HG02623 (cell line): ENCODE measurements around the gene GMNN.
"Not testable (repeated sequence)": the region's sequence is repeated elsewhere in the genome, so short reads cannot be mapped to it uniquely, and the experiment has no call there.

Experiments used
- ATAC-seq: cut with Tn5 transposase; IDR thresholded peaks from one replicate; pipeline ENCODE4 v1.9.1; 2021; ENCODE audit warnings: moderate library complexity; ENCODE audit not compliant: unreplicated experiment

The GMNN gene

DNA sequence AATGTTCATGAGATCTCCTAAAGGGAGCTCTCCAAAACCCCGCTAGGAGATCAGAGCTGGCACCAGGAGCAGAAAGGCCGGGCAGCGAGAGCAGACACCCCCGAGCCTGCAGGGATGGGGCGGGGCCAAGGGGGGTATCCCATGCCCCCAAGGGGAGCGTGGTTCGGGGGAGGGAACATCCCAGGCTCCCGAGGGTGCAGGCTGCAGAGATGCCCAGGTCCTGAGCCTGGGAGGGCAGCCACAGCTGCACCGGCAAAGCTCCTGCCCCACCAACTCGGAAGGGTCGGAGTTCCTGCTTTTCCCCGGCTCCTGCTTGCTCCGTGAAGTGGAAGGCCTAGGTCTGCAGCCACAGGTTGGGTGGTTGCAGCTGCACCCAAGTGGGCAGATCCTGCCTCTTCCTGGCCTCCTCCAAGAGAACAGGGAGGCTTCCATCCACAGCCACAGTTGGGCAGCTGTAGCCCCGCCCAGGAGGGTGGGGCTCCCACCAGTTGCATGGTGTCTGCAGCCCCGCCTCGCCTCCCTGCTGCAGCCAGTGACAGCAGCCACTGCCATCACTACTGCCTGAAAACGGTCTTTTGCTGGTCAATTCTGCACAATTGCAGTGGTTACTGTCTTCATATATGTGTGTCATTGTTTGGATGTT, 13.4 kb upstream of the GMNN start:
- ATAC-seq = no peak

DNA sequence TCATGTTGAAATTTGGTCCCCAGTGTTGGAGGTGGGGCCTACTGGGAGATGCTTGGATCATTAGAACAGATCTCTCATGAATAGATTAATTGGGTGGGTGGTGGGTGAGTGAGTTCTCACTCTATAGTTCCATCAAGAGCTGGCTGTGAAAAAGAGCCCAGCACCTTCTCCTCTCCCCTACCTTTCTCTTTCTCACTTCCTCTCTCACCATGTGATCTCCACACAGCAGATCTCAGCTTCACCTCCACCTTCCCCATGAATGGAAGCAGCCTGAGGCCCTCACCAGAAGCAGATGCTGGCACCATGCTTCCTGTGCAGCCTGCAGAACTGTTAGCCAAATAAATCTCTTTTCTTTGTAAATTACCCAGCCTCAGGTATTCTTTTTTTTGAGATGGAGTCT, 12.9 kb upstream of the GMNN start:
- ATAC-seq = no peak

DNA sequence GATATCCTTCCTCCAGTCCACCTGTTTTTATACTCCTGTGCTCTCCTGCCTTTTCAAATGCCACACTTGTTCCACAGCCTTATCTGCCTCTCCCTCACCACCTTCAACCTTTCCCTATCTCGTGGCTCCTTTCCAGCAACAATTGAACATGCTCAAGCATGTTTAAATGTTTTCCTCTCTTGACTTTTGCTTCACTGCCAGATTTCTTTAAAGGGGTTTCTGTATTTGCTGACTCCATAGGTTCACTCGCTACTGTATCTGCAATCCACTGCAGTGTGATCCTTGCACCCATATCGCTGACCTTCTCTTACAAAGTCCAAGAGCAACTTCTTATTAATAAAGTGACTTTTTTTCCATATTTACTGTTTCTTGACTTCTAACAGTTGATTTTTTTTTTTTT, 11.2 kb upstream of the GMNN start:
- ATAC-seq = no peak

DNA sequence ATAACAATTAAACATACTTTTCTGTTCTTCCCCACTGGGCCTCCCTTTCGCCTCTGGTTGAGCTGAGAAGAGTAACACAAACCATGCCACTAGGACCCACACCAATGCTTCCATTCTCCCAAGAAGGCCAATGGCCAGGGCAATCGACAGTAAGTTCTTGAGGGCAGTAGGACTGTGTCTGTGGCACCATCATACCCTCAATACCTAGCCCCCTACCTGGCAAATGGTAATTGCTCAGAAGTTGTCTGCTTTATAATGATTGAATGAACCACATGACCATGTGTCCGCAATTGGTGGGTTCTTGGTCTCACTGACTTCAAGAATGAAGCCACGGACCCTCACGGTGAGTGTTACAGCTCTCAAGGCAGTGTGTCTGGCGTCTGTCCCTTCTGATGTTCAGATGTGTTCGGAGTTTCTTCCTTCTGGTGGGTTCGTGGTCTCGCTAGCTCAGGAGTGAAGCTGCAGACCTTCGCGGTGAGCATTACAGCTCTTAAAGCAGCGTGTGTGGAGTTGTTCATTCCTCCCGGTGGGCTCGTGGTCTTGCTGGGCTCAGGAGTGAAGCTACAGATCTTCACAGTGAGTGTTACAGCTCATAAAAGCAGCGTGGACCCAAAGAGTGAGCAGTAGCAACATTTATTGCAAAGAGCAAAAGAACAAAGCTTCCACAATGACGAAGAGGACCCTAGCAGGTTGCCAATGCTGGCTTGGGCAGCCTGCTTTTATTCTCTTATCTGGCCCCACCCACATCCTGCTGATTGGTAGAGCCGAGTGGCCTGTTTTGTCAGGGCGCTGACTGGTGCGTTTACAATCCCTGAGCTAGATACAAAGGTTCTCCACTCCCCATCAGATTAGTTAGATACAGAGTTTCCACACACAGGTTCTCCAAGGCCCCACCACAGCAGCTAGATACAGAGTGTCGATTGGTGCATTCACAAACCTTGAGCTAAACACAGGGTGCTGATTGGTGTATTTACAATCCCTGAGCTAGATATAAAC, 9.6 kb upstream of the GMNN start:
- ATAC-seq = not testable (repeated sequence)

DNA sequence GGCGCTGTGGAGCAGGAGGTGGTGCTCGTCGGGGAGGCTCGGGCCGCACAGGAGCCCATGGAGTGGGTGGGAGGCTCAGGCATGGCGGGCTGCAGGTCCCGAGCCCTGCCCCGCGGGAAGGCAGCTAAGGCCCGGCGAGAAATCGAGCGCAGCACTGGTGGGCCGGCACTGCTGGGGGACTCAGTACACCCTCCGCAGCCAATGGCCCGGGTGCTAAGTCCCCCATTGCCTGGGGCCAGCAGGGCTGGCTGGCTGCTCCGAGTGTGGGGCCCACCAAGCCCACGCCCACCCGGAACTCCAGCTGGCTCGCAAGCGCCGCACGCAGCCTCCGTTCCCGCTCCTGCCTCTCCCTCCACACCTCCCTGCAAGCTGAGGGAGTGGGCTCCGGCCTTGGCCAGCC, 8.8 kb upstream of the GMNN start:
- ATAC-seq = not testable (repeated sequence)

DNA sequence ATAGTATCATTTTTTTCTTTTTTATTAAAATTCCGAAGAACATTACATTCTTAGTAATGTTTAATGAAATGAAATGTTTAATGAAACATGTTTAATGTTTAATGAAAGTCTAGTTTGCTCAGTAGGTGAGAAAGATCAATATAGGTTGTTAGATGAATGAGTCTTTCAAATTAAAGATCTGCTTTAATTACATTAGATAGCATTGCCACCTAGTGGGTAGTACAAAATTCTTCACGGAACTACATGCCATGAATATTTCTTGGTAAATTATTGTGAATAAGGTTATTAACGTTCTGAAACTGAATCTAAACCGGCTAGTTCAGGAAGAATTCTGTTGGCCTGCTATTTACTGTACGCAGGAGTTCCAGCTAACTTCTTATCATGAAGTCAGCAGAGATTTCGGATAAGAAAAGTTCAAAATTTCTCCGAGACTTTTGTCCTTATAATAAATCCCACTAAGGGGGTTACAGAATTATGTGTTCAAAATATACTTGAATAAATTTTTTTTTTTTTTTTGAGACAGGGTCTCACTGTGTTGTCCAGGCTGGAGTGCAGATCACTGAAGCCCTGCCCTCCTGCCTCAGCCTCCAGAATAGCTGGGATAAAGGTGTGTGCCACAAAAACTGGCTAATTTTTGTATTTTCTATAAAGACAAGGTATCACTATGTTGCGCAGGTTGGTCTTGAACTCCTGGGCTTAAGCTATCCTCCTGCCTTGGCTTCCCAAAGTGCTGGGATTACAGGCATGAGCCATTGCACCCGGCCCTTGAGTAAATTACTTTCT, 7.9 kb upstream of the GMNN start:
- ATAC-seq = no peak

DNA sequence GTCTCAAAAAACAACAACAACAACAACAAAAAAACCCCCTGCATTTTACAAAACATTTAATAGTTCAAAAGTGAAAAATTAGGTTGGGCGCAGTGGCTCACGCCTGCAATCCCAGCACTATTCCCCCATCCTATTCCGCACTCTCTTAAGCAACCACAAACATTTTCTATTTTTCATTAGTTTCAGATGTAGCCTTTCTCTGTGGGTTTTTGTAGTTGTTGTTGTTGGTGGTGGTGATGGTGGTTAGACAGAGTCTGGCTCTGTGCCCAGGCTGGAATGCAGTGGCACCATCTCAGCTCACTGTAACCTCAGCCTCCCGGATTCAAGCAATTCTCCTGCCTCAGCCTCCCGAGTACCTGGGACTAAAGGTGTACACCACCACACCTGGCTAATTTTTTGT, 6.4 kb upstream of the GMNN start:
- no peak for ATAC-seq

DNA sequence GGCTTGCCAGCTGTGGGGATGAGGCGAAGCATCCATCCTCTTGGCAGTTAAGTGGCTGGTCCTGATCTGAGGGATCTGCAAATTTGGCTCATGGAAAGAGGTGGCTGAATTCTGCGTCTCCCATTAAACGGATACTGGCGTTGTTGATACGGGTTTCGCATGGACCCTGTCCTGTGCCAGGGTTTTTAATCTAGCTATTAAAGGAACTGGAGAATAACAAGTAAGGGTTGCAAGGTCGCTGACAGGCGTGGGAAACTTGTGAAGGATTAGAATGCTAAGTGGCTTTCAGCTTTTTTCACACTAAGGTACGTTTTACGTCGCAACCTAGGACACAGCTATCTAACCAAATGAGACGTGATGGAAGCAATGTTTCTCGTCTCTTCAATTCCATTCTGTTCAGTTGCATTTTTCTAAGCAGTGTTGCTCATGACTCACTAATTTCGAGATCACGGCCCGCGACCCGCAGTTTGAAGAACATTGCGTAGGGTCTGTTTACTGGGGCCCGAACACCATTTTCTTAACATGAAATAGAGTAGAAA, 852 bp downstream of the GMNN start:
- ATAC-seq = no peak

DNA sequence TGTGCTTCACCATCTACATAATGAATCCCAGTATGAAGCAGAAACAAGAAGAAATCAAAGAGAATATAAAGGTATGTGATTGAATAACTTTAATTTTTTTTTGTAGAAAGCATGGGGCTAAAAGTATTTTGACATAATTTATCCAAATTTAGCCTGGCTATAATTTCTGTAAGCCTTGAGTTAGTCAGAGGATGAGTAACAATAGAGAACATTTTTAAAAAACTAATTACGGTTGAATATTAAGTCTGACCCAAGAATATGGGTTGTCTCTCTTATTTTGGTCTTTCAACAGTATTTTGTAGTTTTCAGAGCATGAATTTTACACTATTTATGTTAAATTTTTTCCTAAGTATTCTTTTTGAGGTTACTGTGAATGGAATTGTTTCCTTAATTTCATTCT, 2.5 kb downstream of the GMNN start:
- ATAC-seq = no peak

DNA sequence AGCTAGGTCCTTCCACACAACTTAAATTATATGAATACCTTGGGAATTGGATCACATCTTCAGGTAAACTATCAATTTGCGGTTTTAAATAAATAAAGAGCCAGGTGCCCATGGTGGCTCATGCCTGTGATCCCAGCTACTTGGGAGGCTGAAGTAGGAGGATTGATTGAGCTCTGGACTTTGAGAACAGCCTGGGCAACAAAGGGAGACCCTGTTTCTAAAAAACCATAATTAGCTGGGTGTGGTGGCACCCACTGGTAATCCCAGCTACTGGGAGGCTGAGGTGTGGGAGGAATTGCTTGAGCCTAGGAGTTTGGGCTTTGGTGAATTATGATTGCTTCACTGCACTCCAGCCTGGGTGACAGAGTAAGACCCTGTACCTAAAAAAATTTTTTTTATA, 3.4 kb downstream of the GMNN start:
- ATAC-seq = no peak

DNA sequence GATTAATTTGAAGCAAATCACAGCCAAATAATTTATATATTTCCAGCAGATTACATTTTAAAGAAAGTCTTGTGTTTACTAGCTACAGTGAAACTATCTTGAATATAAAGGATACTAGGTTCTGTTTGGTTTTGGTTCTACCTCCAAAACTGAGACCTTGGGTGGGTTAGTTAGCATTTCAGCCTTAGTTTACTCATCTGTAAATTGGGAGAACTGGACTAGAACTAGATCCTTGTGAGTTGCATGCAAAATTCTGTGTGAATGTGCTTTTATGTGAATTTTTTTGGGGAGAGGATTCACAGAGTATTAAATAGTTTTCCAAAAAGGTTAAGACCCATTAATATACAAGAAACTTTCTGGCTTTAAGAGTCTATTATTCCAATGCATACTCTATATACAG, 4.1 kb downstream of the GMNN start:
- ATAC-seq = no peak

DNA sequence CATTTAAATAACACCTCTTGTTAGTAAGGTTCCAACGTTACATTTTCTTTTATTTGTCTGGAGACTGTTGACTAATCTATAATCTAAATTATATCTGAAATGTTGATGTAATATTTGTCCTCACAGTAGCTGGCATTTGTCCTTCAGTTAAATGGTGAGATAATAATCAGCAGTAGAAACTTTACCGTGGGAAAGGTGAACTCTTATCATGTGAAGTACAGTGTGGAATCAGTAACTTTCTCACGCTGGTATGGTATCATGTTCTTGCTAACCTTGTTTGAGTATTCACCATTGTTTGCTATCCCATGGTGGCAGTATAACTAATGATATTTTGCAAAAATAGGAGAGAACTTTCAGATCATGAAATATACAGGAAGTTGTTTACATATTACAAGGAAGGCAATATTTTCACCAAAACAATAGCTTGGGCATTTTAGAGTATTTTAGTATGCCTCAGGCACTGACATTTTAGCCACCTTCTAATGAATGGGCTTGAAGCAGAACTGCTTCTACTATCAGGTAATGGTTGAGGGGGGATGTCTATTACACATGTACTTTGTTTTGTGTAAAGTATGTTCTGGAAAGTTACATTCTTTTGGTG, 4.8 kb downstream of the GMNN start:
- ATAC-seq = no peak

DNA sequence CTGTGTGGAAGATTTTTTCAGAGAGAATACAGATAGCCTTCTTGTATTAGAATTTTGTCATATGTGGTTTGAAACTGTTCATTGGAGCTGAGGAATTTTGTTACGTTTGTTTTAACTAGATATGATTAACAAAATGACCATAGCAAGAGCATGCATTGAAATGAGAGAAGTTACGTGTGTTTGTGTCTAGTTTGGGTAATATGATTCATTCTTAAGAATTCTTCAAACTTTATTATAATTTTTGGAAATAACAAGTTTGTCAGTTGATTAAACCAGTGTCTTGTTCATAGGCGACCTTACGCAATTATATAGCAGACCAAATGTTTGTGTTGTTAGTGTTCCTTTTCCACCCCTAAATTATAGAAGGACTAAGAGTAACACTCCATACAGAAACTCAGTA, 5.5 kb downstream of the GMNN start:
- no peak for ATAC-seq

DNA sequence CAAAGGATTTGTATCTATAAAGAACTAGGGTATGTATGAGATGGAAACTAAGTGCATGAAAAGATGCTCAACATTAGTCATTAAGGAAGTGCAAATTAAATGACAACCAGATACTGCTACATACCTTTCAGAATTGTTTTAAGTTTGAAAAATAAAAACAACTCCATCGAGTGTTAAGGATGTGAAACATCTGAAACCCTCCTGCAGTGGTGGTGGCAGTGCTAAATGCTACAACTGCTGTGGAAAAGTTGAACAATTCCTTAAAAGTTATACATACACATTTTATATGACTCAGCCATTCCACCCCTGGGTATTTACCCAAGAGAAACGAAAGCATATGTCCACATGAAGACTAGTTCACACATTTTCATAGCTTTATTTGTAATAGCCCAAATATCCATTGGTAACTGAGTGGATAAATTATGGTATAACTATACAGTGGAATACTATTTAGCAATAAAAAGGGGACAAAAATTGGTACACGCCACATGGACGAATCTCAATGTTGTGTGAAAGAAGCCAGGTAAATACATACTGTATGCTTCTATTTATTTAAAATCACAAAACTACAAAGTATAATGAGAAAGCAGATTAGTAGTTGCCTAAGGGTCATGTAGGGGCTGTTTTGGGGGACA, 13.4 kb downstream of the GMNN start:
- ATAC-seq = no peak

DNA sequence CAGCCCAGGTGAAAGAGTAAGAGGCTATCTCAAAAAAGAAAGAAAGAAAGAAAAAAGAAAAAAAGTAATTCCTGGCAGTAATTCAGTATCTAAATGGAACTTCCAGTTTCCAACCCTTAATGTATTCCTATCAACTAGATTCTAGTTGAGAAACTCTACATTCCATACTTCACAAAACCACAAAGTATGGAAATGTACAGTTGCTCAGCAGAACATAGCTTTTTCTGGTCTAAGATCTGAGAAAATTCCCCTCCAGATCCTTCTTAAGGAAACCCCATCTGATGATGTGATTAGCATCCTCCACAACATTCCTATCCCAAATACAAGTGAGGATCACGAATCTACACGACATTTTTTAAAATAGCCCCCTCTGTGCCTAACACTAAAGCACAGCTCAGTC, 20.4 kb downstream of the GMNN start:
- no peak for ATAC-seq

DNA sequence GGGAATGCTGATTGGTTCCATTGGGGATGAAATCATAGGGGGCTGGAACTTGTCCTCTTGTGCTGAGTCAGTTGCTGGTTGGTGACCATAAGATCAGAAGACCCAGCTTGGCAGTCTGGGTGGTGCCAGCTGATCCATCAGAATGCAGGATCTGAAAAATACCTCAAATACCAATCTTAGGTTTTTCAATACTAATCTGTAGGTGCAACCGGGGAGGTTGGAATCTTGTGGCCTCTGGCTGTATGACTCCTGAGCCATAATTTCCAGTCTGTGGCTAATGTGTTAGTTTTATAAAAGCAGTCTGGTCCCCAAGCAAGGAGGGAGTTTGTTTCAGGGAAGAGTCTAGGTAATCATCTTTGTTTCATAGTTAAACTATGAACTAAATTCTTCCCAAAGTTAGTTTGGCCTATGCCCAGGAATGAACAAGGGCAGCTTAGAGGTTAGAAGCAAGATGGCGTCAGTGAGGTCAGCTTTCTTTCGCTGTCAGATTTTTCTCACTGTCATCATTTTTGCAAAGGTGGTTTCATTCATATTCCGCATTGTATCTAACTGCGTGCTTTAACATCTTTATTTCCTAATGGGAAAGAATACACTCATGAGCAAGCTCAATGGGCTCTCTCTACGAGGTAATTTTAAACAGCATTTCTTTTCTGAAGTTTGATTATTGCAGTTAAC, 22.0 kb downstream of the GMNN start:
- no peak for ATAC-seq

DNA sequence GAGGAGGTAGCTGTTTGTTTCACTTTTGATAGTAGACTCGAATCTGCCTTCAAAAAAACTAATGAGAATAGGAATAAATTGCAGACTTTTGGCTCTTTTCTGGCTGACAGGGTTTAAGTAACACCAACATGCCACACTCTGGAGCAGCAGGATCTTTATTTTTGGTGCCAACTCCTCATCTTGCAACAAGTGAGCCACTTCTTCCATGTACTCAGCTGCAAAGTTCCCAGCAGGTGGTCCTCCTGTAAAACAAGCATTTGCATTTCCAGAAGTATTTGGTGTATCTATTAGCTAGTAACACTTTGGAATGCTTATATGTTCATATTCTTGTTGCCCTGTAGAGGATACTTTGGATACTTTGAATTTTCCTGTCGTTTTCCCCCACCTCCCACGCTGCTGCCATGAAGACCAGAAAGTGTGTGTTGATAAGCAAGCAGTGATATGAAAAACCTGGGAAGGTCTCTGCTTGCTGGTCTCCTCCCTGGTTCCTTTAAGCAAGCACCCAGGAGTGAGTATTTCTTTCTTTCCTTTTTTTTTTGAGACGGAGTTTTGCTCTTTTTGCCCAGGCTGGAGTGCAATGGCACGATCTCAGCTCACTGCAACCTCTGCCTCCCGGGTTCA, 23.0 kb downstream of the GMNN start:
- ATAC-seq = no peak

DNA sequence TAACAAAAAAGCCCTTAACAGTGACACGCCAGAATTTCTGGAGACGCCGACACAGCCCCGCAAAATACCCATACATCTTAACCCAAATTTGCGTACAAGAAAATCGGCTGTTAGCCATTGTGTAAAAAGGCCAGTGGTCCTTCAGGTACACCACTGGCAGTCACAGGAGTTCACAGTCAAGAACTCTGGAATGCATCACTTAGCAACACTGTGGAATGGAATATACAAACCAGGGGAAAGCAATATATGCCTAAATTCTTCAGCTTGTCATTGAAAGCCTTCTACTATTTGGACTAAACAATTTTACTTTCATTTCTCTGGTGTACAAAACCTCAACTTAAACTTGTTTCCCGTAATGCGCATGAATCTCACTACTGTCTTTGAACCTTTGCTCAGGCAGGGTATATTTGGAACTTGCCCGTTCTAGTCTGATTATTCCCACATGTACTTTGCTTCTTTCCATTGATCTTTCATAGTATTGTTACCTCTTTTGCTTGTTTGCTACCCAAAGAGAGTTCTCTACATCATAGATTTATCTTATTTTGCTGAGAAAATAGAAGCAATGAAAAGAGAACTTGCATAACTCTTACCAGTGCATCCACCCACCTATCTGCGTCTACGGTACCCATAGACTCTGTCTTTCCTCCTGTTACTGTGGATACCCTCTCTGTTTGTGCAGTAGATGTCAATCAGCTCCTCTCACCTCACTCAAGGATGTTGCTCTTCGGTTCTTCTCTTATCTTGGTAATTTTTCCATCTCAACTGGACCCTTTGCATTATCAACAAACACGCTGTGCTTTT, 24.2 kb downstream of the GMNN start, which contains the start of gene ARMH2:
Gene ARMH2, minus strand, starts transcription at position 178 of the 801 bp plus-strand sequence. Its CDS starts 60 bp downstream, at position 118.
- no peak for ATAC-seq

DNA sequence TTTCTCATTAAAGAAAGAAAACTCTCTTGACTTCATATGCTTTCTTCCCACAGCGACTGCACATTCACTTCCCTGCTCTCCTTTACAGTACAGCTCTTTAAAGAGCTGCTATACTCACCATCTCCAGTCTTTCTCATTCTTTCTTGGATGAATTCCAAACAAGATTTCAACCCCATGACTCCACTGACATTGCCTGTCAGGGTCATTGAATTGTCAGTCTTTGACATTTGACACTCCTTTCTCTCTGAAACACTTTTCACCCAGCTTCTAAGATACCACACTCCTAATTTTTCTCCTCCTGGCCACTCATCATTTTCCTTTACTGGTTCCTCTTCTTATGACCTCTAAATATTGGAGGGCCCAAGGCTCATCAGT, 24.8 kb downstream of the GMNN start:
- ATAC-seq = no peak
